ENCODE results near the gene MRPL10. TPM values are rescaled to one million over a fixed set of nuclear protein-coding genes. Genes with fewer than 3 reads are reported as not detected.

MRPL10 gene
- total RNA-seq: 29.4 and 42.4 TPM in 2 replicates

GRCh38 chr17:47831003-47831933, at the start of gene MRPL10, which contains the start of gene LRRC46:
Gene MRPL10, minus strand, starts transcription at chr17:47831541. Its CDS starts 30 bp downstream, at chr17:47831511.
Gene LRRC46, plus strand, starts transcription at chr17:47831670. Its CDS starts 320 bp downstream, at chr17:47831990.

GRCh38 chr17:47850692-47851573, 19.6 kb upstream of the MRPL10 start, which contains the start of gene SP6:
Gene SP6, minus strand, starts transcription at chr17:47851163. Its CDS starts 2,734 bp downstream, at chr17:47848429.

GRCh38 chr17:47840742-47841487, 9.6 kb upstream of the MRPL10 start, which contains the start of gene SCRN2:
Gene SCRN2, minus strand, starts transcription at chr17:47841273. Its CDS starts 430 bp downstream, at chr17:47840843.

GRCh38 chr17:47821424-47822391, 9.6 kb downstream of the MRPL10 start, which contains the start of gene OSBPL7:
Gene OSBPL7, minus strand, starts transcription at chr17:47821794. Its CDS starts 1,516 bp downstream, at chr17:47820278.

Other genes with a start within 250 kb of the MRPL10 start
- gene KPNB1, start 181.6 kb downstream of the MRPL10 start, total RNA-seq: 566 and 640 TPM in 2 replicates
- gene TBKBP1, start 137.4 kb downstream of the MRPL10 start, total RNA-seq: 8.8 and 14.6 TPM in 2 replicates
- gene TBX21, start 98.3 kb downstream of the MRPL10 start, total RNA-seq: not detected in 2 replicates
- 11.3 and 14.9 TPM in 2 replicates for gene OSBPL7, start 9.7 kb downstream of the MRPL10 start, total RNA-seq
- gene LRRC46, start 129 bp upstream of the MRPL10 start, total RNA-seq: 0.22 TPM in 1 of 2 replicates, not detected in the other
- 18.2 and 30.4 TPM in 2 replicates for gene SCRN2, start 9.7 kb upstream of the MRPL10 start, total RNA-seq
- gene SP6, start 19.6 kb upstream of the MRPL10 start, total RNA-seq: 1.7 and 2.4 TPM in 2 replicates
- gene SP2, start 64.7 kb upstream of the MRPL10 start, total RNA-seq: 2.7 and 4.0 TPM in 2 replicates
- 40.3 and 42.8 TPM in 2 replicates for gene PNPO, start 110.0 kb upstream of the MRPL10 start, total RNA-seq
- gene PRR15L, start 126.3 kb upstream of the MRPL10 start, total RNA-seq: not detected in 2 replicates
- 38.2 and 41.1 TPM in 2 replicates for gene CDK5RAP3, start 139.6 kb upstream of the MRPL10 start, total RNA-seq
- 5.1 and 6.8 TPM in 2 replicates for gene COPZ2, start 206.3 kb upstream of the MRPL10 start, total RNA-seq
- 98.3 and 106 TPM in 2 replicates for gene NFE2L1, start 216.8 kb upstream of the MRPL10 start, total RNA-seq

Measured in thoracic aorta endothelial cell (primary cell).